SK-N-SH treated with all-trans-retinoic acid at 6 μM for 48 hours (cell line): Measurements from ENCODE around the gene CEP170.
"Not testable (repeated sequence)": the region's sequence is repeated elsewhere in the genome, so short reads cannot be mapped to it uniquely, and the experiment has no call there.

Experiments
- CREB5 ChIP-seq: fragments of 250-450 bp; sonication (Bioruptor Pico); IDR thresholded peaks from 2 replicates; pipeline ENCODE4 v1.5.1; 2020; ENCODE audit warnings: low read depth, mild to moderate bottlenecking, moderate library complexity
- ISL1 ChIP-seq: fragments of 250-450 bp; sonication (Bioruptor Pico); IDR thresholded peaks from 2 replicates; pipeline ENCODE4 v2.1.2; 2022; ENCODE audit warnings: mild to moderate bottlenecking, moderate library complexity
- PPARA ChIP-seq: fragments of 250-450 bp; sonication (Bioruptor Pico); IDR thresholded peaks from 2 replicates; pipeline ENCODE4 v1.5.0; 2020; ENCODE audit warnings: mild to moderate bottlenecking, borderline replicate concordance
- SNAI2 ChIP-seq: fragments of 250-450 bp; sonication (Bioruptor Pico); IDR thresholded peaks from 2 replicates; pipeline ENCODE4 v1.5.0; 2020; ENCODE audit warnings: mild to moderate bottlenecking, moderate library complexity
- TCF4 ChIP-seq: fragments of 250-450 bp; sonication (Bioruptor Pico); IDR thresholded peaks from 2 replicates; pipeline ENCODE4 v1.8.0; 2021; ENCODE audit warnings: mild to moderate bottlenecking, moderate library complexity, borderline replicate concordance
- TOX ChIP-seq: fragments of 250-450 bp; sonication (Bioruptor Pico); IDR thresholded peaks from 2 replicates; pipeline ENCODE4 v1.8.0; 2021; ENCODE audit warnings: mild to moderate bottlenecking, moderate library complexity, borderline replicate concordance
- TF ChIP-seq, protein P1 (sequence below): fragments of 250-450 bp; sonication (Bioruptor Pico); IDR thresholded peaks from 2 replicates; pipeline ENCODE4 v1.8.0; 2021; ENCODE audit warnings: low read depth, mild to moderate bottlenecking, moderate library complexity, borderline replicate concordance
- TF ChIP-seq, protein P2 (sequence below): fragments of 250-450 bp; sonication (Bioruptor Pico); IDR thresholded peaks from 2 replicates; pipeline ENCODE4 v1.5.1; 2021; ENCODE audit warnings: mild to moderate bottlenecking, moderate library complexity
- TF ChIP-seq, protein P3 (sequence below): fragments of 250-450 bp; sonication (Bioruptor Pico); IDR thresholded peaks from 2 replicates; pipeline ENCODE4 v1.5.0; 2020; ENCODE audit warnings: mild to moderate bottlenecking, moderate library complexity

- not testable (repeated sequence) for TF ChIP-seq PPARA; ISL1 (CRISPR knock-in tag); CREB5 (CRISPR knock-in tag); SNAI2; TOX (CRISPR knock-in tag); TCF4 (CRISPR knock-in tag)
- TF ChIP-seq, protein P1, sequence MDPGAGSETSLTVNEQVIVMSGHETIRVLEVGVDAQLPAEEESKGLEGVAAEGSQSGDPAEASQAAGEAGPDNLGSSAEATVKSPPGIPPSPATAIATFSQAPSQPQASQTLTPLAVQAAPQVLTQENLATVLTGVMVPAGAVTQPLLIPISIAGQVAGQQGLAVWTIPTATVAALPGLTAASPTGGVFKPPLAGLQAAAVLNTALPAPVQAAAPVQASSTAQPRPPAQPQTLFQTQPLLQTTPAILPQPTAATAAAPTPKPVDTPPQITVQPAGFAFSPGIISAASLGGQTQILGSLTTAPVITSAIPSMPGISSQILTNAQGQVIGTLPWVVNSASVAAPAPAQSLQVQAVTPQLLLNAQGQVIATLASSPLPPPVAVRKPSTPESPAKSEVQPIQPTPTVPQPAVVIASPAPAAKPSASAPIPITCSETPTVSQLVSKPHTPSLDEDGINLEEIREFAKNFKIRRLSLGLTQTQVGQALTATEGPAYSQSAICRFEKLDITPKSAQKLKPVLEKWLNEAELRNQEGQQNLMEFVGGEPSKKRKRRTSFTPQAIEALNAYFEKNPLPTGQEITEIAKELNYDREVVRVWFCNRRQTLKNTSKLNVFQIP: not testable (repeated sequence)
- TF ChIP-seq, protein P2, sequence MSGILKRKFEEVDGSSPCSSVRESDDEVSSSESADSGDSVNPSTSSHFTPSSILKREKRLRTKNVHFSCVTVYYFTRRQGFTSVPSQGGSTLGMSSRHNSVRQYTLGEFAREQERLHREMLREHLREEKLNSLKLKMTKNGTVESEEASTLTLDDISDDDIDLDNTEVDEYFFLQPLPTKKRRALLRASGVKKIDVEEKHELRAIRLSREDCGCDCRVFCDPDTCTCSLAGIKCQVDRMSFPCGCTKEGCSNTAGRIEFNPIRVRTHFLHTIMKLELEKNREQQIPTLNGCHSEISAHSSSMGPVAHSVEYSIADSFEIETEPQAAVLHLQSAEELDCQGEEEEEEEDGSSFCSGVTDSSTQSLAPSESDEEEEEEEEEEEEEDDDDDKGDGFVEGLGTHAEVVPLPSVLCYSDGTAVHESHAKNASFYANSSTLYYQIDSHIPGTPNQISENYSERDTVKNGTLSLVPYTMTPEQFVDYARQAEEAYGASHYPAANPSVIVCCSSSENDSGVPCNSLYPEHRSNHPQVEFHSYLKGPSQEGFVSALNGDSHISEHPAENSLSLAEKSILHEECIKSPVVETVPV: not testable (repeated sequence)
- TF ChIP-seq, protein P3, sequence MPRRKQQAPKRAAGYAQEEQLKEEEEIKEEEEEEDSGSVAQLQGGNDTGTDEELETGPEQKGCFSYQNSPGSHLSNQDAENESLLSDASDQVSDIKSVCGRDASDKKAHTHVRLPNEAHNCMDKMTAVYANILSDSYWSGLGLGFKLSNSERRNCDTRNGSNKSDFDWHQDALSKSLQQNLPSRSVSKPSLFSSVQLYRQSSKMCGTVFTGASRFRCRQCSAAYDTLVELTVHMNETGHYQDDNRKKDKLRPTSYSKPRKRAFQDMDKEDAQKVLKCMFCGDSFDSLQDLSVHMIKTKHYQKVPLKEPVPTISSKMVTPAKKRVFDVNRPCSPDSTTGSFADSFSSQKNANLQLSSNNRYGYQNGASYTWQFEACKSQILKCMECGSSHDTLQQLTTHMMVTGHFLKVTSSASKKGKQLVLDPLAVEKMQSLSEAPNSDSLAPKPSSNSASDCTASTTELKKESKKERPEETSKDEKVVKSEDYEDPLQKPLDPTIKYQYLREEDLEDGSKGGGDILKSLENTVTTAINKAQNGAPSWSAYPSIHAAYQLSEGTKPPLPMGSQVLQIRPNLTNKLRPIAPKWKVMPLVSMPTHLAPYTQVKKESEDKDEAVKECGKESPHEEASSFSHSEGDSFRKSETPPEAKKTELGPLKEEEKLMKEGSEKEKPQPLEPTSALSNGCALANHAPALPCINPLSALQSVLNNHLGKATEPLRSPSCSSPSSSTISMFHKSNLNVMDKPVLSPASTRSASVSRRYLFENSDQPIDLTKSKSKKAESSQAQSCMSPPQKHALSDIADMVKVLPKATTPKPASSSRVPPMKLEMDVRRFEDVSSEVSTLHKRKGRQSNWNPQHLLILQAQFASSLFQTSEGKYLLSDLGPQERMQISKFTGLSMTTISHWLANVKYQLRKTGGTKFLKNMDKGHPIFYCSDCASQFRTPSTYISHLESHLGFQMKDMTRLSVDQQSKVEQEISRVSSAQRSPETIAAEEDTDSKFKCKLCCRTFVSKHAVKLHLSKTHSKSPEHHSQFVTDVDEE (CRISPR knock-in tag): not testable (repeated sequence)
Observed at GRCh38 chr1:243201316-243201715, 53.8 kb downstream of the CEP170 start.
